Vagina (tissue), 2 donors: ENCODE data around the gene TACC3. TPM values are rescaled to one million over a fixed set of nuclear protein-coding genes. Genes with fewer than 3 reads are reported as not detected.

Source experiments
- DNase-seq, 2 donors: peaks; one replicate each; pipeline ENCODE4 v3.0.0-alpha.2; 2017; ENCODE audit errors: extremely low spot score in 2 of 2
- H3K27ac ChIP-seq: fragments of 200-600 bp; sonication (generic); one replicate; pipeline ENCODE4 v1.5.1; 2019
- H3K27me3 ChIP-seq: fragments of 200-600 bp; sonication (generic); one replicate; pipeline ENCODE4 v1.5.1; 2019
- H3K36me3 ChIP-seq, 2 donors: fragments of 200-600 bp; sonication (generic); one replicate each; pipeline ENCODE4 v1.5.1; 2017 to 2019
- H3K4me1 ChIP-seq: fragments of 200-600 bp; sonication (generic); one replicate; pipeline ENCODE4 v1.5.1; 2019
- H3K4me3 ChIP-seq, 2 donors: fragments of 200-600 bp; sonication (generic); 1 replicate in 1 of 2; 2 replicates in 1 of 2; pipeline ENCODE4 v1.5.1; 2016 to 2019
- H3K9me3 ChIP-seq: fragments of 200-600 bp; sonication (generic); one replicate; pipeline ENCODE4 v1.5.1; 2019
- POLR2A ChIP-seq, 2 donors: fragments of 450-650 bp; IDR thresholded peaks; one replicate each; pipeline ENCODE4 v1.6.1; 2017; ENCODE audit warnings: antibody characterized with exemption in 2 of 2, mild to moderate bottlenecking in 2 of 2, moderate library complexity in 2 of 2
- POLR2AphosphoS5 ChIP-seq, 2 donors: sonication (generic); formaldehyde crosslinking; IDR thresholded peaks; one replicate each; pipeline ENCODE4 v1.9.0; 2017; ENCODE audit warnings: antibody characterized with exemption in 2 of 2, mild to moderate bottlenecking in 2 of 2, low read depth in 1 of 2; ENCODE audit not compliant: insufficient read depth in 1 of 2
- intact Hi-C: fragments of 100-400 bp; cut with DNase I; formaldehyde crosslinking; loops from one replicate; pipeline ENCODE4 v1.15.1; 2023
- total RNA-seq: library from RNA; depleted of rRNA; stranded (reverse); fragments of >200 nt; gene quantifications from one replicate; pipeline ENCODE4 v1.2.3, GENCODE V29; 2016
- TF ChIP-seq, protein P1 (sequence below), 3 experiments: fragments of 450-650 bp in 2 of 3; fragments of 200-600 bp in 1 of 3; sonication (generic) in 1 of 3; IDR thresholded peaks; one replicate each; pipeline ENCODE4 v1.5.1; 2017 to 2019; ENCODE audit warnings: antibody characterized with exemption in 3 of 3, mild to moderate bottlenecking in 2 of 3, moderate library complexity in 2 of 3

The TACC3 gene
- total RNA-seq, 1 donor from 2014 or later = 16.0 TPM

- DNase-seq = no peak
- TF ChIP-seq, protein P1, sequence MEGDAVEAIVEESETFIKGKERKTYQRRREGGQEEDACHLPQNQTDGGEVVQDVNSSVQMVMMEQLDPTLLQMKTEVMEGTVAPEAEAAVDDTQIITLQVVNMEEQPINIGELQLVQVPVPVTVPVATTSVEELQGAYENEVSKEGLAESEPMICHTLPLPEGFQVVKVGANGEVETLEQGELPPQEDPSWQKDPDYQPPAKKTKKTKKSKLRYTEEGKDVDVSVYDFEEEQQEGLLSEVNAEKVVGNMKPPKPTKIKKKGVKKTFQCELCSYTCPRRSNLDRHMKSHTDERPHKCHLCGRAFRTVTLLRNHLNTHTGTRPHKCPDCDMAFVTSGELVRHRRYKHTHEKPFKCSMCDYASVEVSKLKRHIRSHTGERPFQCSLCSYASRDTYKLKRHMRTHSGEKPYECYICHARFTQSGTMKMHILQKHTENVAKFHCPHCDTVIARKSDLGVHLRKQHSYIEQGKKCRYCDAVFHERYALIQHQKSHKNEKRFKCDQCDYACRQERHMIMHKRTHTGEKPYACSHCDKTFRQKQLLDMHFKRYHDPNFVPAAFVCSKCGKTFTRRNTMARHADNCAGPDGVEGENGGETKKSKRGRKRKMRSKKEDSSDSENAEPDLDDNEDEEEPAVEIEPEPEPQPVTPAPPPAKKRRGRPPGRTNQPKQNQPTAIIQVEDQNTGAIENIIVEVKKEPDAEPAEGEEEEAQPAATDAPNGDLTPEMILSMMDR (IDR thresholded peaks at IDR 0.05) = peak; percentile 87 to 90 (median 89)
- TF ChIP-seq POLR2A (IDR thresholded peaks at IDR 0.05) (no peak), POLR2AphosphoS5 (IDR thresholded peaks at IDR 0.05; ENCODE audit: insufficient read depth in 1 of 2, low read depth in 1 of 2) (peak in 1 of 2 donors; percentile 12)
- Histone ChIP-seq H3K4me3 (no peak overlapping the region), H3K9me3 (no peaks in the 10 kb centered on the region), H3K27ac (peak overlapping the region; percentile 24), H3K36me3 (no peaks in the 10 kb centered on the region), H3K4me1 (peaks cover 33% of the 10 kb centered on the region), H3K27me3 (no peaks in the 10 kb centered on the region)
- intact Hi-C loops = loop anchor here (2.0 kb wide), 1 partner anchor 28 kb away; no protein-coding TSS in a partner anchor
Measured at GRCh38 chr4:1726146-1726934, 5.0 kb downstream of the TACC3 start.

DNA sequence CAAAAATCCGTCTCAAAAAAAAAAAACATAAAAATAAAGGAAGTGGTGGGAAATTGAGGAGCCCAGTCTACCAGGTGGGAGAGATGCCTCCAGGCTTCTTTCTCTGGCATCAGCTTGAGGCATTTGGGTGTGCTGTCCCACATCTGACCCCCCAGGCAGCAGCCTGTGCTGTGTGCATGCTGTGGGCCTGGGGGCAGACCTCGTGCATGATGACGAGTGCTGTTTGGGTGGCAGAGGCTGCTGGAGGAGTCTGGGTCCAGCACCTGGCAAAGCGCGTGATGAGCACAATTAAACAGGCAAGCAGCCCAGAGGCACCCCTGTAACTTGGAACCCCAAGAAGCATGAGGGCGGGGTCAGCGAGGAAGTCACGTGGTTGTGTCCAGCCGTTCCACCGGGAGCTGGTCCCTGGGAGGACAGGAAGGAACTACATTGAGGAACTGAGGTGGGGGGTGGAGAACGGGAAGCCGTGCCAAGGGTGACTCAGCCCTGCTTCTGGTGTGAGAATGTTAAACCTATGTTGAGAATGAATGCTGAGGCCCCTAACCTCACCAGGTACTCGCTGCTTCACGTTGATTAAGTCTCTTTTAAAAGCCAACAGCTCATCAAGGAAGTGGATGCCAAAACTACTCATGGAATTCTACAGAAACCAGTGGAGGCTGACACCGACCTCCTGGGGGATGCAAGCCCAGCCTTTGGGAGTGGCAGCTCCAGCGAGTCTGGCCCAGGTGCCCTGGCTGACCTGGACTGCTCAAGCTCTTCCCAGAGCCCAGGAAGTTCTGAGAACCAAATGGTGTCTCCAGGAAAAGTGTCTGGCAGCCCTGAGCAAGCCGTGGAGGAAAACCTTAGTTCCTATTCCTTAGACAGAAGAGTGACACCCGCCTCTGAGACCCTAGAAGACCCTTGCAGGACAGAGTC, 6.1 kb downstream of the TACC3 start:
- Histone ChIP-seq H3K4me3 (peak overlapping the region in 1 of 2 donors; percentile 4), H3K36me3 (no peaks in the 10 kb centered on the region), H3K9me3 (no peaks in the 10 kb centered on the region), H3K4me1 (peaks cover 24% of the 10 kb centered on the region), H3K27me3 (no peaks in the 10 kb centered on the region), H3K27ac (peak overlapping the region; percentile 59)
- TF ChIP-seq POLR2AphosphoS5 (IDR thresholded peaks at IDR 0.05; ENCODE audit: insufficient read depth in 1 of 2, low read depth in 1 of 2) = peak; percentile 29 to 35
- TF ChIP-seq, protein P1 (IDR thresholded peaks at IDR 0.05) = no peak
- no peak for DNase-seq
- intact Hi-C loops = loop anchor here (2.0 kb wide), 1 partner anchor 29 kb away; no protein-coding TSS in a partner anchor

GRCh38 chr4:1728061-1728980, 7.0 kb downstream of the TACC3 start:
- H3K4me3 ChIP-seq = peak overlapping the region in 1 of 2 donors; percentile 4
- peaks cover 20% of the 10 kb centered on the region for H3K4me1 ChIP-seq
- H3K27ac ChIP-seq = peak overlapping the region; percentile 59
- no peaks in the 10 kb centered on the region for H3K36me3 ChIP-seq
- no peaks in the 10 kb centered on the region for H3K9me3 ChIP-seq
- no peak for DNase-seq
- TF ChIP-seq, protein P1 (IDR thresholded peaks at IDR 0.05) = no peak
- no peak for TF ChIP-seq POLR2AphosphoS5 (IDR thresholded peaks at IDR 0.05; ENCODE audit: insufficient read depth in 1 of 2, low read depth in 1 of 2)
- no peak for TF ChIP-seq POLR2A (IDR thresholded peaks at IDR 0.05)
- intact Hi-C loops = no loop called here
- H3K27me3 ChIP-seq = no peaks in the 10 kb centered on the region

DNA sequence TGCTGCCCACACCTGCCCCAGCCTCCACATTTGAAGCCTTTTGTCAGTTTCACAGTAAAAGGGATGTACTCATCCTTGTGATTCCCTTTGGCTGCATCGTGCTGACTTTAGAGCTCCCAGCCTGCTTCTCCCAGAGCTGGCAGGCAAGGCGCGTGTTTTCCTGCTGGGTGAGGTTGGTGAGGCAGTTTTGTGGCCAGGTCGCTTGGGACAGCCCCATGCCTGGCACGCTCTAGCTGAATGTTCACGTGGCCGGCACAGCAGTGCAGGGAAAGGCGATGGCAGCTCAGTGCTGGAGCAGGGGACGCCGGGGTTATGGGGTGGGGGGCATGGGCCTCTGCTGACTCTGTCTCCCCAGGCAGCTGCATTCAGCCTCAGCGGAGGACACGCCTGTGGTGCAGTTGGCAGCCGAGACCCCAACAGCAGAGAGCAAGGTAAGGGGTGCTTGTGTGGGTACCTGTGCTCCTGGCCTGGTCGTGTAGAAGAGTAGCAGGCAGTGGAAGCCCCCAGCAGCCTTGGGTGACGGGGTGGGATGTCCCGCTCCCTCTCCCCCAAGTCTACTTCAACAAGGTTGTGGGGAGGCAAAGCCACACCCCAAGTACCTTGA, 9.3 kb downstream of the TACC3 start:
- no peak for DNase-seq
- no peaks in the 10 kb centered on the region for H3K36me3 ChIP-seq
- no peak overlapping the region for H3K4me3 ChIP-seq
- TF ChIP-seq POLR2AphosphoS5 (IDR thresholded peaks at IDR 0.05; ENCODE audit: insufficient read depth in 1 of 2, low read depth in 1 of 2) (no peak), POLR2A (IDR thresholded peaks at IDR 0.05) (no peak)
- TF ChIP-seq, protein P1 (IDR thresholded peaks at IDR 0.05) = no peak
- no peaks in the 10 kb centered on the region for H3K27me3 ChIP-seq
- no peak overlapping the region for H3K27ac ChIP-seq
- peaks cover 20% of the 10 kb centered on the region for H3K4me1 ChIP-seq
- H3K9me3 ChIP-seq = no peaks in the 10 kb centered on the region
- intact Hi-C loops = no loop called here
